HG02973 (cell line): Measurements from ENCODE around the gene ZNF718.
"Not testable (repeated sequence)": the region's sequence is repeated elsewhere in the genome, so short reads cannot be mapped to it uniquely, and the experiment has no call there.

ENCODE experiments used
- ATAC-seq: cut with Tn5 transposase; IDR thresholded peaks from one replicate; pipeline ENCODE4 v1.9.1; 2021; ENCODE audit warnings: moderate library complexity; ENCODE audit not compliant: unreplicated experiment

Gene ZNF718

GRCh38 chr4:147233-147632 is 22.9 kb downstream of the ZNF718 start:
- ATAC-seq = no peak

GRCh38 chr4:161496-162284 is 37.4 kb downstream of the ZNF718 start:
- no peak for ATAC-seq

GRCh38 chr4:169640-170039 is 45.3 kb downstream of the ZNF718 start:
- ATAC-seq = not testable (repeated sequence)

GRCh38 chr4:171318-171717 is 47.0 kb downstream of the ZNF718 start:
- not testable (repeated sequence) for ATAC-seq

- ATAC-seq = no peak
These were observed 49.5 kb downstream of the ZNF718 start for GRCh38 chr4:173666-174314.

GRCh38 chr4:175986-176385 is 51.7 kb downstream of the ZNF718 start:
- no peak for ATAC-seq

- no peak for ATAC-seq
These were observed 52.7 kb downstream of the ZNF718 start for GRCh38 chr4:176995-177394.

- ATAC-seq = not testable (repeated sequence)
These were observed 57.9 kb downstream of the ZNF718 start for GRCh38 chr4:182225-182624.

- ATAC-seq = no peak
These were observed 63.8 kb downstream of the ZNF718 start for GRCh38 chr4:188091-188490.

GRCh38 chr4:195159-195558 is 70.9 kb downstream of the ZNF718 start:
- ATAC-seq = not testable (repeated sequence)

GRCh38 chr4:200936-201335 is 76.6 kb downstream of the ZNF718 start:
- ATAC-seq = no peak

GRCh38 chr4:202822-203221 is 78.5 kb downstream of the ZNF718 start:
- not testable (repeated sequence) for ATAC-seq

GRCh38 chr4:205097-205756 is 80.9 kb downstream of the ZNF718 start:
- no peak for ATAC-seq

- ATAC-seq = no peak
These were observed 81.8 kb downstream of the ZNF718 start for GRCh38 chr4:206054-206453.

GRCh38 chr4:208416-209096 is 84.3 kb downstream of the ZNF718 start:
- ATAC-seq = not testable (repeated sequence)

- no peak for ATAC-seq
These were observed 86.8 kb downstream of the ZNF718 start for GRCh38 chr4:211033-211511.

- ATAC-seq = no peak
These were observed 88.3 kb downstream of the ZNF718 start for GRCh38 chr4:212438-213188.

GRCh38 chr4:213189-213535 is 88.9 kb downstream of the ZNF718 start:
- ATAC-seq = not testable (repeated sequence)
